HUES64 (cell line): ENCODE data around the gene ATXN1.

Source experiments
- H3K27ac ChIP-seq: 2 replicates; pipeline ENCODE4 v1.7.0; 2013; ENCODE audit warnings: low read depth, low read length, inconsistent platforms
- H3K27me3 ChIP-seq: 2 replicates; pipeline ENCODE4 v1.6.1; 2013; ENCODE audit warnings: mild to moderate bottlenecking, low read length; ENCODE audit not compliant: insufficient read depth
- H3K36me3 ChIP-seq: 2 replicates; pipeline ENCODE4 v1.6.1; 2013; ENCODE audit warnings: mild to moderate bottlenecking, low read length; ENCODE audit not compliant: insufficient read depth
- H3K4me1 ChIP-seq: 2 replicates; pipeline ENCODE4 v1.6.1; 2013; ENCODE audit warnings: mild to moderate bottlenecking, low read length, moderate library complexity; ENCODE audit not compliant: insufficient read depth
- H3K4me3 ChIP-seq: 2 replicates; pipeline ENCODE4 v1.5.1; 2013; ENCODE audit warnings: mild to moderate bottlenecking, low read length, moderate library complexity
- H3K9ac ChIP-seq: 2 replicates; pipeline ENCODE4 v1.6.1; 2013; ENCODE audit warnings: mild to moderate bottlenecking, low read depth, low read length
- H3K9me3 ChIP-seq: 2 replicates; pipeline ENCODE4 v1.6.1; 2013; ENCODE audit warnings: low read depth, low read length; ENCODE audit not compliant: insufficient read depth
- whole genome bisulfite sequencing: fragments of 150-250, 120-280 bp; methylation state at CpG from one replicate; pipeline ENCODE4 v1.1.7; 2013; ENCODE audit warnings: missing lambda C conversion rate; 5-methylcytosine and 5-hydroxymethylcytosine counted together

ATXN1 gene

GRCh38 chr6:16688984-16689636, 72.2 kb downstream of the ATXN1 start:
- H3K4me3 ChIP-seq: no peak overlapping the region
- no peaks in the 10 kb centered on the region for H3K27me3 ChIP-seq
- no peaks in the 10 kb centered on the region for H3K9me3 ChIP-seq
- no peak overlapping the region for H3K9ac ChIP-seq
- 87% methylated on average over 4 of the region's 4 CpGs for WGBS
- H3K36me3 ChIP-seq: no peaks in the 10 kb centered on the region
- no peak overlapping the region for H3K27ac ChIP-seq
- peaks cover 11% of the 10 kb centered on the region; the same call in 1 of the 2 replicates for H3K4me1 ChIP-seq

GRCh38 chr6:16688436-16688835, 72.8 kb downstream of the ATXN1 start:
- Histone ChIP-seq H3K27me3 (no peaks in the 10 kb centered on the region), H3K4me1 (peaks cover 11% of the 10 kb centered on the region; the same call in 1 of the 2 replicates), H3K27ac (no peak overlapping the region), H3K36me3 (no peaks in the 10 kb centered on the region), H3K9me3 (no peaks in the 10 kb centered on the region), H3K4me3 (no peak overlapping the region), H3K9ac (no peak overlapping the region)
- 94% methylated on average over 1 of the region's 1 CpG for WGBS

- H3K4me3 ChIP-seq: no peak overlapping the region
- H3K27ac ChIP-seq: no peak overlapping the region
- no peaks in the 10 kb centered on the region for H3K27me3 ChIP-seq
- H3K4me1 ChIP-seq: peaks cover 11% of the 10 kb centered on the region; the same call in 1 of the 2 replicates
- H3K36me3 ChIP-seq: no peaks in the 10 kb centered on the region
- no peak overlapping the region for H3K9ac ChIP-seq
- H3K9me3 ChIP-seq: no peaks in the 10 kb centered on the region
- 100% methylated on average over 1 of the region's 3 CpGs for WGBS
Observed at GRCh38 chr6:16687045-16687444, 74.2 kb downstream of the ATXN1 start.

GRCh38 chr6:16684896-16685554, 76.2 kb downstream of the ATXN1 start:
- Histone ChIP-seq H3K9me3 (no peaks in the 10 kb centered on the region), H3K4me1 (peaks cover 6% of the 10 kb centered on the region; the same call in 1 of the 2 replicates), H3K4me3 (no peak overlapping the region), H3K9ac (no peak overlapping the region), H3K36me3 (no peaks in the 10 kb centered on the region), H3K27me3 (no peaks in the 10 kb centered on the region), H3K27ac (no peak overlapping the region)
- 87% methylated on average over 5 of the region's 7 CpGs for WGBS

- no peak overlapping the region for H3K9ac ChIP-seq
- peaks cover 6% of the 10 kb centered on the region; the same call in 1 of the 2 replicates for H3K4me1 ChIP-seq
- H3K36me3 ChIP-seq: no peaks in the 10 kb centered on the region
- no peak overlapping the region for H3K4me3 ChIP-seq
- 91% methylated on average over 5 of the region's 5 CpGs for WGBS
- H3K27me3 ChIP-seq: no peaks in the 10 kb centered on the region
- no peaks in the 10 kb centered on the region for H3K9me3 ChIP-seq
- H3K27ac ChIP-seq: no peak overlapping the region
Observed at GRCh38 chr6:16684195-16684689, 77.0 kb downstream of the ATXN1 start.

- Histone ChIP-seq H3K36me3 (no peaks in the 10 kb centered on the region), H3K27me3 (no peaks in the 10 kb centered on the region), H3K27ac (no peak overlapping the region), H3K9ac (no peak overlapping the region), H3K4me1 (peaks cover 6% of the 10 kb centered on the region; the same call in 1 of the 2 replicates), H3K9me3 (no peaks in the 10 kb centered on the region), H3K4me3 (no peak overlapping the region)
- WGBS: 91% methylated on average over 4 of the region's 4 CpGs
Observed at GRCh38 chr6:16683641-16684194, 77.5 kb downstream of the ATXN1 start.

GRCh38 chr6:16681260-16681873, 79.9 kb downstream of the ATXN1 start:
- H3K4me1 ChIP-seq: peaks cover 12% of the 10 kb centered on the region; the same call in 1 of the 2 replicates
- no peaks in the 10 kb centered on the region for H3K9me3 ChIP-seq
- no peaks in the 10 kb centered on the region for H3K27me3 ChIP-seq
- H3K9ac ChIP-seq: no peak overlapping the region
- no peaks in the 10 kb centered on the region for H3K36me3 ChIP-seq
- H3K4me3 ChIP-seq: no peak overlapping the region
- H3K27ac ChIP-seq: no peak overlapping the region
- WGBS: 94% methylated on average over 8 of the region's 8 CpGs

- Histone ChIP-seq H3K4me1 (peaks cover 5% of the 10 kb centered on the region; the same call in 1 of the 2 replicates), H3K4me3 (no peak overlapping the region), H3K9me3 (no peaks in the 10 kb centered on the region), H3K9ac (no peak overlapping the region), H3K36me3 (no peaks in the 10 kb centered on the region), H3K27ac (no peak overlapping the region), H3K27me3 (no peaks in the 10 kb centered on the region)
- WGBS: 82% methylated on average over 1 of the region's 1 CpG
Observed at GRCh38 chr6:16679050-16679449, 82.2 kb downstream of the ATXN1 start.

GRCh38 chr6:16677458-16677857, 83.8 kb downstream of the ATXN1 start:
- H3K4me3 ChIP-seq: no peak overlapping the region
- no peak overlapping the region for H3K9ac ChIP-seq
- peaks cover 6% of the 10 kb centered on the region for H3K4me1 ChIP-seq
- no peak overlapping the region for H3K27ac ChIP-seq
- H3K36me3 ChIP-seq: no peaks in the 10 kb centered on the region
- 97% methylated on average over 1 of the region's 2 CpGs for WGBS
- H3K9me3 ChIP-seq: no peaks in the 10 kb centered on the region
- no peaks in the 10 kb centered on the region for H3K27me3 ChIP-seq

GRCh38 chr6:16676978-16677377, 84.3 kb downstream of the ATXN1 start:
- no peak overlapping the region for H3K9ac ChIP-seq
- H3K4me3 ChIP-seq: no peak overlapping the region
- peaks cover 11% of the 10 kb centered on the region for H3K4me1 ChIP-seq
- no peak overlapping the region for H3K27ac ChIP-seq
- WGBS: 64% methylated on average over 5 of the region's 6 CpGs
- no peaks in the 10 kb centered on the region for H3K36me3 ChIP-seq
- H3K9me3 ChIP-seq: no peaks in the 10 kb centered on the region
- H3K27me3 ChIP-seq: no peaks in the 10 kb centered on the region

GRCh38 chr6:16676376-16676775, 84.9 kb downstream of the ATXN1 start:
- Histone ChIP-seq H3K4me1 (peaks cover 12% of the 10 kb centered on the region), H3K9me3 (no peaks in the 10 kb centered on the region), H3K27me3 (no peaks in the 10 kb centered on the region), H3K9ac (no peak overlapping the region), H3K27ac (no peak overlapping the region), H3K36me3 (no peaks in the 10 kb centered on the region), H3K4me3 (no peak overlapping the region)
- 100% methylated on average over 1 of the region's 2 CpGs for WGBS
